Common myeloid progenitor, CD34-positive (primary cell): Measurements from ENCODE around the gene RSPH10B.
"Not testable (repeated sequence)": the region's sequence is repeated elsewhere in the genome, so short reads cannot be mapped to it uniquely, and the experiment has no call there.

Source experiments
- CTCF ChIA-PET: fragments of 350-600 bp; sonication (Branson Sonifier 250); formaldehyde crosslinking; loops from one replicate; lab custom pipeline; 2021; ENCODE audit warnings: antibody characterized with exemption; lab: Charles Lee
- POLR2A ChIA-PET: fragments of 350-600 bp; sonication (Branson Sonifier 250); formaldehyde crosslinking; loops from one replicate; lab custom pipeline; 2021; ENCODE audit warnings: antibody characterized with exemption; lab: Charles Lee
- DNase-seq, 3 donors: peaks; one replicate each; pipeline versions ENCODE4 v3.0.0 to v3.0.0-alpha.2; 2013
- H3K27ac ChIP-seq, 2 experiments: 1 replicate in 1 of 2; 2 replicates in 1 of 2; pipeline ENCODE4 v1.7.0; 2013; ENCODE audit warnings: inconsistent platforms in 2 of 2, low read length in 2 of 2, mild to moderate bottlenecking in 2 of 2, low read depth in 1 of 2, moderate library complexity in 1 of 2; ENCODE audit not compliant: severe bottlenecking in 2 of 2, insufficient read depth in 1 of 2, poor library complexity in 1 of 2
- H3K27me3 ChIP-seq, 5 experiments: replicated peaks in 2 of 5; 1 replicate in 3 of 5; 2 replicates in 2 of 5; pipeline versions ENCODE4 v1.6.1 to v1.7.0; 2013; ENCODE audit warnings: low read length in 4 of 5, mild to moderate bottlenecking in 2 of 5, moderate library complexity in 2 of 5, inconsistent platforms in 1 of 5; ENCODE audit not compliant: insufficient read depth in 5 of 5, control insufficient read depth in 4 of 5
- H3K36me3 ChIP-seq, 4 experiments: 1 replicate in 2 of 4; 2 replicates in 2 of 4; pipeline versions ENCODE4 v1.6.1 to v1.7.0; 2013; ENCODE audit warnings: low read length in 3 of 4, control low read depth in 1 of 4, mild to moderate bottlenecking in 1 of 4; ENCODE audit not compliant: control insufficient read depth in 4 of 4, insufficient read depth in 4 of 4
- H3K4me1 ChIP-seq, 4 experiments: 1 replicate in 3 of 4; 2 replicates in 1 of 4; pipeline versions ENCODE4 v1.6.1 to v1.7.1; 2013; ENCODE audit warnings: low read length in 3 of 4, mild to moderate bottlenecking in 3 of 4, control low read depth in 1 of 4, inconsistent platforms in 1 of 4, moderate library complexity in 1 of 4; ENCODE audit not compliant: control insufficient read depth in 4 of 4, insufficient read depth in 4 of 4; ENCODE audit errors: control extremely low read depth in 1 of 4
- H3K4me3 ChIP-seq, 7 experiments: 1 replicate in 4 of 7; 2 replicates in 3 of 7; pipeline versions ENCODE4 v1.5.1 to v1.7.0; 2013; ENCODE audit warnings: mild to moderate bottlenecking in 7 of 7, low read length in 6 of 7, moderate library complexity in 6 of 7, inconsistent platforms in 2 of 7, low read depth in 2 of 7, control low read depth in 1 of 7; ENCODE audit not compliant: insufficient read depth in 4 of 7, control insufficient read depth in 1 of 7; ENCODE audit errors: extremely low read depth in 1 of 7
- H3K9me3 ChIP-seq, 5 experiments: 1 replicate in 4 of 5; 2 replicates in 1 of 5; pipeline versions ENCODE4 v1.6.1 to v1.7.1; 2013; ENCODE audit warnings: low read length in 4 of 5, mild to moderate bottlenecking in 2 of 5, inconsistent platforms in 1 of 5, low read depth in 1 of 5, moderate library complexity in 1 of 5; ENCODE audit not compliant: control insufficient read depth in 4 of 5, insufficient read depth in 2 of 5; ENCODE audit errors: control extremely low read depth in 1 of 5
- WGBS: methylation state at CpG from one replicate; pipeline ENCODE4 v1.1.5; 2013; ENCODE audit not compliant: insufficient coverage; 5-methylcytosine and 5-hydroxymethylcytosine counted together

The RSPH10B gene

DNA sequence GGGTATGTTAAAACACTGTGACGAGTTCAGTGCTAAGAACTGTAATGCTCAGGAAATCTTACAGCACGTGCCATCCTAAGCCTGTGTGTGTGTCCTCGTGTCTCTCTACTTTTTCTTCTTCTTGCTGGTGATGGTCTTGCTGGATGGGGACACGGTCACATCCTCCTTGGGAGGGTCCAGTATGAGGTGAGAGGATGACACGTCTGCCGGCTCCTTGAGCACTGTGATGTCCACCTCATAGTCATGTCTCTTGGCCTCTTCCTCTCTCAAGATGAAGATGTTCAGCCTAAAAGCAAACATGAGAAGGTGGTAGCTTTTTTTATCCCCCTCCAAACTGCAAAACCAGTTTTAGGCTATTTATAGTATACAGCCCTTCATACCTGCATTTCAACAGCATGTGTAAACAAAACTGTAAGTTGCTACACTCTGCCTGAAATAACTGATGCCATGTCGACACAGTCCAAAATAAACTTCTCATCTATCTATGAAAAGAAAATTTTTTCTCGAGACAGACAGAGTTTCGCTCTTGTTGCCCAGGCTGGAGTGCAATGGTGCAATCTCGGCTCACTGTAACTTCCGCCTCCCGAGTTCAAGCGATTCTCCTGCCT lies 44.1 kb downstream of the RSPH10B start:
- no CpG with 5 or more reads among the region's 13 CpGs for WGBS
- H3K4me1 ChIP-seq, DNase-seq, H3K27ac ChIP-seq, H3K4me3 ChIP-seq, CTCF ChIA-PET, POLR2A ChIA-PET, H3K36me3 ChIP-seq, H3K27me3 ChIP-seq, H3K9me3 ChIP-seq: not testable (repeated sequence)

DNA sequence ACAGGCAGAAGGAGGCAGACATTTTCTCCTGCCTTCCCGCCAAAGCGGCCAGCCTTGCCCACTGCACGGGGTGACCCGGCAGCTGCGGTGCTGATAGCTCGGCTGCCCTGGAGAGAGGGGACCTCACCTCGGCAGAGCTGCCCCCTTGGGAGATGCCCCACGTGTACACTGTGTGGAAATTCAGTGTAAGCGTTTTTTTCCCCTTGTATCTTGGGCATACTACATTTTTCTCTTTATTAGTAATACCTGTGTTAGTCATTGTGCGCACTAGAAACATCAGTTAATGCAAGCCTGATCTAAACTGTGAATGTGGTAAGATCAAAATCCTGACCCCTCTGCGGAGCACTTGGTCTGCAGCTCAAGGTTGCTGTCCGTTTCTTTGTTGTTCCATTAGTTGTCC lies 45.9 kb downstream of the RSPH10B start:
- H3K4me1 ChIP-seq, DNase-seq, POLR2A ChIA-PET, H3K4me3 ChIP-seq, H3K27ac ChIP-seq, H3K36me3 ChIP-seq, CTCF ChIA-PET, H3K27me3 ChIP-seq, H3K9me3 ChIP-seq: not testable (repeated sequence)
- WGBS = no CpG with 5 or more reads among the region's 12 CpGs

- H3K36me3 ChIP-seq, H3K4me1 ChIP-seq, H3K27ac ChIP-seq, POLR2A ChIA-PET, H3K9me3 ChIP-seq, H3K27me3 ChIP-seq, H3K4me3 ChIP-seq, CTCF ChIA-PET, DNase-seq: not testable (repeated sequence)
- no CpG with 5 or more reads among the region's 2 CpGs for WGBS
Measured at GRCh38 chr7:5924180-5924579, 46.3 kb downstream of the RSPH10B start.

DNA sequence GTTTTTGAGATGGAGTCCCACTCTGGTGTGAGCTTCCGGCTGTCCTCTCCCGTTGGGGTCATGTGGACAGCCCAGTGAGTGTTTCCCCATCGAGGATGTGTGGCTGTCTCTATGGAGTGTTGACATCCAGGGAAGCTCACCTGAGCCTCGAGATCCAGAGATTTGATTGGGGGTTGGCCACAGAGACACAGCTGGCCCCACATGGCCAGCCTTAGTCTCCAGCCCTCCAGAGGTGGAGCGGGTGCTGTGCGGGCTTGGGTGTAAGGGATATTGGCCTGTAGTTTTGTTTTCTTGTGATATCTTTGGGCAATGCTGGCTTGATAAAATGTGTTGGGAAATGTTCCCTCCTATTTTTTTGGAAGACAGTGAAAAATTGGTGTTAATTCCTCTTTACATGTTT lies 54.0 kb downstream of the RSPH10B start:
- POLR2A ChIA-PET, DNase-seq: not testable (repeated sequence)

GRCh38 chr7:5908835-5909234 lies 61.7 kb downstream of the RSPH10B start:
- CTCF ChIA-PET = interaction anchor here (0.6 kb wide), 1 partner anchor 278 kb away, joined by 3 read pairs; no protein-coding TSS in a partner anchor
- DNase-seq, H3K4me1 ChIP-seq, POLR2A ChIA-PET, H3K4me3 ChIP-seq, H3K27me3 ChIP-seq, H3K9me3 ChIP-seq, H3K27ac ChIP-seq: not testable (repeated sequence)
- WGBS = 83% methylated on average over 1 of the region's 6 CpGs
- H3K36me3 ChIP-seq = peaks cover 2 to 25% (median 5%) of the 10 kb centered on the region in 4 experiments

More for the DNA sequence above, 54.0 kb downstream of the RSPH10B start:
- CTCF ChIA-PET, H3K27me3 ChIP-seq, H3K4me3 ChIP-seq, H3K27ac ChIP-seq, H3K36me3 ChIP-seq, H3K4me1 ChIP-seq, H3K9me3 ChIP-seq: not testable (repeated sequence)
- no CpG with 5 or more reads among the region's 6 CpGs for WGBS

DNA sequence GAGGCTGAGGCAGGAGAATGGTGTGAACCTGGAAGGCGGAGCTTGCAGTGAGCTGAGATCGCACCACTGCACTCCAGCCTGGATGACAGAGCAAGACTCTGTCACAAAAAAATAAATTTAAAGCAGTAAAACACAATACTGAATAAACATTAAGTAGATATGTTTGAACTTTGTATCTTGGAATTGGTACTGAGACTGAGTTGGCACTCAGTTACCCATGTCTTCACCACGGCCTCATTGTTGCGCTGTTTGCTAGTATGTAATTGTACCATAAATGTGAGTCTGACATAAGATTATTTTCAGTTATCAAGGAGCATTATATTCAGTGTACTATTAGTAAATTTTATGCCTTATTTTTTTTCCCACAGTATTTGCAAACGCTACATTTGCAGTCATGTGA lies 65.8 kb downstream of the RSPH10B start:
- H3K4me1 ChIP-seq, H3K27me3 ChIP-seq, CTCF ChIA-PET, H3K9me3 ChIP-seq, H3K4me3 ChIP-seq, DNase-seq, H3K27ac ChIP-seq, POLR2A ChIA-PET: not testable (repeated sequence)
- WGBS = no CpG with 5 or more reads among the region's 5 CpGs
- H3K36me3 ChIP-seq = peaks cover 0 to 18% (median 2%) of the 10 kb centered on the region in 4 experiments

GRCh38 chr7:5903002-5903401 lies 67.5 kb downstream of the RSPH10B start:
- DNase-seq, CTCF ChIA-PET, H3K4me1 ChIP-seq, POLR2A ChIA-PET, H3K4me3 ChIP-seq, H3K9me3 ChIP-seq, H3K27ac ChIP-seq, H3K27me3 ChIP-seq: not testable (repeated sequence)
- peaks cover 0 to 15% (median 2%) of the 10 kb centered on the region in 4 experiments for H3K36me3 ChIP-seq
- WGBS = 100% methylated on average over 1 of the region's 6 CpGs
